GM12878 (cell line): ENCODE results near the gene TMEM88. TPM values are rescaled to one million over a fixed set of nuclear protein-coding genes. Genes with fewer than 3 reads are reported as not detected.
A peak's percentile ranks its signal among the peaks of the same experiment; 100 is the strongest.

Source experiments
- ASH2L ChIP-seq: fragments of 300-600, 200-600 bp; sonication (generic); IDR thresholded peaks from 2 replicates; pipeline ENCODE4 v1.6.1; 2017; ENCODE audit warnings: low read depth, mild to moderate bottlenecking, borderline replicate concordance
- CHD2 ChIP-seq: IDR thresholded peaks from 2 replicates; pipeline ENCODE4 v1.6.1; 2011; ENCODE audit warnings: low read depth, low read length, improper control_type of control experiment, borderline replicate concordance
- CTCF ChIP-seq, 3 experiments: IDR thresholded peaks in 2 of 3; conservative IDR thresholded peaks in 1 of 3; 2 replicates each; pipeline ENCODE4 v1.5.1; 2011; ENCODE audit warnings: low read depth in 3 of 3, low read length in 3 of 3, mild to moderate bottlenecking in 3 of 3, control low read depth in 2 of 3, moderate library complexity in 2 of 3, inconsistent platforms in 1 of 3, mixed read lengths in 1 of 3; ENCODE audit not compliant: control insufficient read depth in 2 of 3, insufficient read depth in 1 of 3; ENCODE audit errors: extremely low read depth in 1 of 3
- IRF4 ChIP-seq: IDR thresholded peaks from 2 replicates; pipeline ENCODE4 v1.6.1; 2011; ENCODE audit warnings: low read depth, low read length
- JUND ChIP-seq: IDR thresholded peaks from 2 replicates; pipeline ENCODE4 v1.6.1; 2012; ENCODE audit warnings: low read depth, mild to moderate bottlenecking, low read length, improper control_type of control experiment, moderate library complexity
- POLR2AphosphoS5 ChIP-seq: IDR thresholded peaks from 2 replicates; pipeline ENCODE4 v1.6.1; 2011; ENCODE audit warnings: mild to moderate bottlenecking, low read length, inconsistent platforms
- PRDM15 ChIP-seq: fragments of 450-650 bp; formaldehyde crosslinking; IDR thresholded peaks from 2 replicates; pipeline ENCODE4 v1.4.0; 2020; ENCODE audit warnings: mild to moderate bottlenecking, moderate library complexity
- RCOR1 ChIP-seq: conservative IDR thresholded peaks from 2 replicates; pipeline ENCODE4 v1.6.1; 2012; ENCODE audit warnings: low read depth, low read length, improper control_type of control experiment
- SIN3A ChIP-seq: IDR thresholded peaks from 2 replicates; pipeline ENCODE4 v1.6.1; 2012; ENCODE audit warnings: low read depth, low read length, improper control_type of control experiment
- SPI1 ChIP-seq: IDR thresholded peaks from 2 replicates; pipeline ENCODE4 v1.6.1; 2011; ENCODE audit warnings: low read depth, mild to moderate bottlenecking, low read length, moderate library complexity, borderline replicate concordance; ENCODE audit not compliant: insufficient read depth
- ZNF687 ChIP-seq: fragments of 450-650 bp; IDR thresholded peaks from 2 replicates; pipeline ENCODE4 v1.6.1; 2017; ENCODE audit warnings: mild to moderate bottlenecking, moderate library complexity
- polyA plus RNA-seq, 11 experiments: library from polyadenylated mRNA; depleted of rRNA in 4 of 11; unstranded in 6 of 11; stranded (reverse) in 5 of 11; fragments of >200 nt; fragmentation: Nextera tagmentation in 4 of 11; fragmentation: Illumina TruSeq in 1 of 11; extraction: Ambion mirVana in 4 of 11; extraction: Trizol in 1 of 11; gene quantifications; 1 replicate in 1 of 11; 2 replicates in 10 of 11; pipeline versions ENCODE4 v1.2.1 to v1.2.3, GENCODE V29; 2011 to 2016; ENCODE audit warnings: inconsistent platforms in 2 of 11, missing spikeins in 2 of 11, low read depth in 1 of 11
- total RNA-seq, 4 experiments: library from RNA; depleted of rRNA in 3 of 4; stranded (reverse); fragments of >200 nt in 3 of 4; fragmentation: Illumina TruSeq in 1 of 4; extraction: Trizol in 1 of 4; gene quantifications; 2 replicates each; pipeline versions ENCODE4 v1.2.1 to v1.2.3, GENCODE V29; 2013 to 2021
- TF ChIP-seq, protein P1 (sequence below): fragments of 450-650 bp; IDR thresholded peaks from 2 replicates; pipeline ENCODE4 v1.6.1; 2017; ENCODE audit warnings: mild to moderate bottlenecking, low read depth, inconsistent platforms; ENCODE audit not compliant: poor library complexity, severe bottlenecking
- TF ChIP-seq, protein P2 (sequence below): fragments of 450-650 bp; IDR thresholded peaks from 2 replicates; pipeline ENCODE4 v1.6.1; 2016; ENCODE audit warnings: mild to moderate bottlenecking

The TMEM88 gene
- total and polyA plus RNA-seq, 10 of the 15 experiments (the other 5 are each of a cell fraction or from before 2014, with no cell fraction given) = 0.21 to 2.2 (median 0.62) TPM; not detected in 5

- TF ChIP-seq PRDM15 (CRISPR knock-in tag) = no peak
- TF ChIP-seq POLR2AphosphoS5 = no peak; the same call in 1 of the 2 replicates
- TF ChIP-seq SIN3A = peak; percentile 84; the same call in 1 of the 2 replicates
- no peak; the same call in 1 of the 2 replicates for TF ChIP-seq ASH2L
- peak; percentile 75 for TF ChIP-seq CHD2
- TF ChIP-seq RCOR1 = no peak
- TF ChIP-seq, protein P1, sequence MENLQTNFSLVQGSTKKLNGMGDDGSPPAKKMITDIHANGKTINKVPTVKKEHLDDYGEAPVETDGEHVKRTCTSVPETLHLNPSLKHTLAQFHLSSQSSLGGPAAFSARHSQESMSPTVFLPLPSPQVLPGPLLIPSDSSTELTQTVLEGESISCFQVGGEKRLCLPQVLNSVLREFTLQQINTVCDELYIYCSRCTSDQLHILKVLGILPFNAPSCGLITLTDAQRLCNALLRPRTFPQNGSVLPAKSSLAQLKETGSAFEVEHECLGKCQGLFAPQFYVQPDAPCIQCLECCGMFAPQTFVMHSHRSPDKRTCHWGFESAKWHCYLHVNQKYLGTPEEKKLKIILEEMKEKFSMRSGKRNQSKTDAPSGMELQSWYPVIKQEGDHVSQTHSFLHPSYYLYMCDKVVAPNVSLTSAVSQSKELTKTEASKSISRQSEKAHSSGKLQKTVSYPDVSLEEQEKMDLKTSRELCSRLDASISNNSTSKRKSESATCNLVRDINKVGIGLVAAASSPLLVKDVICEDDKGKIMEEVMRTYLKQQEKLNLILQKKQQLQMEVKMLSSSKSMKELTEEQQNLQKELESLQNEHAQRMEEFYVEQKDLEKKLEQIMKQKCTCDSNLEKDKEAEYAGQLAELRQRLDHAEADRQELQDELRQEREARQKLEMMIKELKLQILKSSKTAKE = no peak
- TF ChIP-seq, protein P2, sequence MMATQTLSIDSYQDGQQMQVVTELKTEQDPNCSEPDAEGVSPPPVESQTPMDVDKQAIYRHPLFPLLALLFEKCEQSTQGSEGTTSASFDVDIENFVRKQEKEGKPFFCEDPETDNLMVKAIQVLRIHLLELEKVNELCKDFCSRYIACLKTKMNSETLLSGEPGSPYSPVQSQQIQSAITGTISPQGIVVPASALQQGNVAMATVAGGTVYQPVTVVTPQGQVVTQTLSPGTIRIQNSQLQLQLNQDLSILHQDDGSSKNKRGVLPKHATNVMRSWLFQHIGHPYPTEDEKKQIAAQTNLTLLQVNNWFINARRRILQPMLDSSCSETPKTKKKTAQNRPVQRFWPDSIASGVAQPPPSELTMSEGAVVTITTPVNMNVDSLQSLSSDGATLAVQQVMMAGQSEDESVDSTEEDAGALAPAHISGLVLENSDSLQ = no peak
- peak; percentile 21; the same call in 1 of the 2 replicates for TF ChIP-seq SPI1
- TF ChIP-seq CTCF (IDR thresholded peaks at IDR 0.05 in 2 of 3, conservative IDR thresholded peaks at IDR 0.05 in 1 of 3; ENCODE audit: control insufficient read depth in 2 of 3, extremely low read depth in 1 of 3, insufficient read depth in 1 of 3, low read depth in 3 of 3, low read length in 3 of 3) = peak; percentile 82 to 87 (median 85)
- TF ChIP-seq JUND = 0 out of 2 replicates have a peak, but pooled peaks have one; percentile 16
- no peak for TF ChIP-seq ZNF687
- no peak for TF ChIP-seq IRF4
These were observed 19.7 kb upstream of the TMEM88 start (continued) for GRCh38 chr17:7834957-7835813.
